Lower leg skin (tissue), 4 donors: ENCODE results near the gene PDGFC. TPM values are rescaled to one million over a fixed set of nuclear protein-coding genes. Genes with fewer than 3 reads are reported as not detected.

Source experiments
- DNase-seq, 2 donors: peaks; one replicate each; pipeline ENCODE4 v3.0.0-alpha.2; 2019; ENCODE audit warnings: low spot score in 2 of 2
- H3K4me3 ChIP-seq: fragments of 200-600 bp; sonication (generic); 2 replicates; pipeline ENCODE4 v1.5.1; 2017; ENCODE audit warnings: mild to moderate bottlenecking, low read depth; ENCODE audit not compliant: poor library complexity, severe bottlenecking
- CTCF ChIP-seq, 3 donors: fragments of 450-650 bp; IDR thresholded peaks; one replicate each; pipeline ENCODE4 v1.5.1; 2016; ENCODE audit warnings: antibody characterized with exemption in 3 of 3, mild to moderate bottlenecking in 3 of 3, moderate library complexity in 2 of 3
- POLR2A ChIP-seq, 2 donors: fragments of 450-650 bp; IDR thresholded peaks; one replicate each; pipeline ENCODE4 v1.6.1; 2016 to 2017; ENCODE audit warnings: antibody characterized with exemption in 2 of 2, mild to moderate bottlenecking in 1 of 2, moderate library complexity in 1 of 2
- WGBS, 2 donors: methylation state at CpG; one replicate each; pipeline ENCODE4 v1.1.5; 2018; 5-methylcytosine and 5-hydroxymethylcytosine counted together
- intact Hi-C: fragments of 100-400 bp; cut with DNase I; formaldehyde crosslinking; loops from one replicate; pipeline ENCODE4 v1.15.0; 2023; ENCODE audit warnings: low total_unique reads
- total RNA-seq, 4 donors: library from RNA; depleted of rRNA; stranded (reverse); fragments of >200 nt; gene quantifications; one replicate each; pipeline ENCODE4 v1.1.0, GENCODE V29; 2016

PDGFC gene
- total RNA-seq, 4 donors from 2014 or later, result 18.9 to 24.4 (median 21.0) TPM

DNA sequence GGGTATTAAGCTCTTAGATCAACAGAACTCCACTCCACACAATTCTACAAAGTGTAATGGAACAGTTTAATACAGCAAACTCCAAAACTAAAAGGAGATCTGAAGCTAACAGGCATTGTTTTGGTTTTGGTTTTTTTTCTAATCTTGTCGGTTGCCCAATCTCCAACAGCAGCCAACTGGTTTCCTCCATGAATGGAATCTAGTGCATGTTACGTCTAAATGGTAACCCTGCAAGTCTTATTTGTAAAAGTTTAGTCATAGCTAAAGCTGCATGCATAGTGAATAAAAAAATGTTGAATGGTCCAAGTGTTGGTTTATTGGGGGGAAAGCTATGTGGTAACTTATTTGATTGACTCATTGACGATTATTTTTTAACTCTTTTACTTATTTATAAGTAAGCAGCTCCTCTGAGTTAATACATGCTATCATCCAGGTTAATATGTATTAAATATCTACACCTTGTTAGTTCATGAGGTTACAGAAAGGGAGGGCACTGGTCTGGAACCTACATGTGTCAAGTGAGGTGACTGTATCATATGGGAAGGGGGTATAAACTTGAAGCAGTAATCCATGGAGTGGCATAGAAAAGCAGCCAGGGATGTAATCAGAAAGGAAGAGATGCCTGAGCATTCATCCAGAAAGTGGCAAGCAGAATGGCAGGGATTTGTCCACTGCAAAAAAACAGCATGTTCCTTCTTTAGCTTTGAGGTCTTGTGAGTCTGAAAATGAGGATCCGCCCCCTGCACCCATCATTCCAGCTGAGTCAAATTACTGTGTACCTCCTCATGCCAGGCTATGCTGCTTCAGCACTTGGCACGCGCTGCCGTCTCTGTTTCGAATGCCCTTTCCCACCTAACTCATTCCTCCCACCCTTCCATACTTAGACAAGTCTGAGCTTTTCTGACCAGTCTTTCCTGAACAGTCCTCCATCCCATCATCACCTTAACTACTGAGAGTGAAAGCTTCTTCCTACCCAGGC lies 81.7 kb downstream of the PDGFC start:
- DNase-seq, result peak in 1 of 2 donors; percentile 55
- intact Hi-C loops, result no loop called here
- 51 to 58% methylated on average over 8 of the region's 8 CpGs for WGBS, 2 donors
- TF ChIP-seq POLR2A (IDR thresholded peaks at IDR 0.05) (no peak), CTCF (IDR thresholded peaks at IDR 0.05) (no peak)
- no peak overlapping the region for H3K4me3 ChIP-seq

GRCh38 chr4:156888762-156889161 lies 82.8 kb downstream of the PDGFC start:
- 69 to 75% methylated on average over 3 of the region's 3 CpGs for WGBS, 2 donors
- TF ChIP-seq CTCF (IDR thresholded peaks at IDR 0.05), result no peak
- no peak for TF ChIP-seq POLR2A (IDR thresholded peaks at IDR 0.05)
- no peak for DNase-seq
- H3K4me3 ChIP-seq, result no peak overlapping the region
- intact Hi-C loops, result no loop called here

GRCh38 chr4:156886481-156886880 lies 85.1 kb downstream of the PDGFC start:
- DNase-seq, result no peak
- intact Hi-C loops, result no loop called here
- TF ChIP-seq POLR2A (IDR thresholded peaks at IDR 0.05) (no peak), CTCF (IDR thresholded peaks at IDR 0.05) (no peak)
- WGBS, 2 donors, result 93 to 96% methylated on average over 2 of the region's 2 CpGs
- no peak overlapping the region for H3K4me3 ChIP-seq

GRCh38 chr4:156885374-156885773 lies 86.2 kb downstream of the PDGFC start:
- no peak overlapping the region for H3K4me3 ChIP-seq
- 94 to 100% methylated on average over 1 of the region's 1 CpG for WGBS, 2 donors
- intact Hi-C loops, result no loop called here
- no peak for TF ChIP-seq CTCF (IDR thresholded peaks at IDR 0.05)
- no peak for TF ChIP-seq POLR2A (IDR thresholded peaks at IDR 0.05)
- no peak for DNase-seq

DNA sequence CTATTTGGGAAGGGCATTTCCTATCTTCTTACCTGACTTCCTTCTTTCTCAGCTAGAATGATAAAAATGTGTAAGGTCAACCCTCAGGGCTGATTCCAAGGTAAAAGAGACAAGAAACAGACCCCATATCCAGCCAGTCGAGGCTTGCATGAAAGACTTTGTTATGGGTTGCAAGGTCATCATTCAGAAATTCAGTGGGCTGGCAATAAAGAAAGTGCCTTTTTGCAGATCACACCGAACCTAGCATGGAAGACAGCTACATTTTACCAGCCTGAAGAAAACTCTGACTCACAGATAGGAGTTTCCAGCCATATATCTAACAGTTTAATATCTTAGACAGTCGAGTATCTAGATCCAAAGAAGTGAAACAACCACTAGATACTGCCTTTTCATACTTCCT lies 87.4 kb downstream of the PDGFC start:
- no peak for TF ChIP-seq POLR2A (IDR thresholded peaks at IDR 0.05)
- TF ChIP-seq CTCF (IDR thresholded peaks at IDR 0.05), result no peak
- no peak for DNase-seq
- 36 to 48% methylated on average over 3 of the region's 3 CpGs for WGBS, 2 donors
- H3K4me3 ChIP-seq, result no peak overlapping the region
- intact Hi-C loops, result no loop called here
